Measurements from ENCODE around the gene IL34. TPM values are rescaled to one million over a fixed set of nuclear protein-coding genes. Genes with fewer than 3 reads are reported as not detected.
"Not testable (repeated sequence)": the region's sequence is repeated elsewhere in the genome, so short reads cannot be mapped to it uniquely, and the experiment has no call there.

IL34 gene
- total RNA-seq, 2 donors from 2014 or later, result 2.9 to 16.6 TPM

DNA sequence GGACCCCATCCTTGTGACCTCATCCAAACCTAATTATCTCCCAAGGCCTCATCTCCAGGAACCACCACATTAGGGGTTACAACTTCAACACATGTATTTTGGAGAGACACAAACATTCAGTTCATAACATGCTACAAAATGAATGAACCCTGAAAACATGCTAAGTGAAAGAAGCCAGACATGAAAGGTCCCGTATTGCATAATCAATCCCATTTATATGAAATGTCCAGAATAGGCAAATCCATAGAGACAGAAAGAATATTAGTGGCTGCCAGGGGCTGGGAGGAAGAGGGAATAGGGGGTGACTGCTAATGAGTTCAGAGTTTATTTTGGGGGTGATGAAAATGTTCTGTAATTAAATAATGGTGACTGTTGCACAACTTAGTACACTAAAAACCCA lies 3.7 kb upstream of the IL34 start:
- H3K4me1 ChIP-seq (replicated peaks), result no peaks in the 10 kb centered on the region
- TF ChIP-seq, protein P1, sequence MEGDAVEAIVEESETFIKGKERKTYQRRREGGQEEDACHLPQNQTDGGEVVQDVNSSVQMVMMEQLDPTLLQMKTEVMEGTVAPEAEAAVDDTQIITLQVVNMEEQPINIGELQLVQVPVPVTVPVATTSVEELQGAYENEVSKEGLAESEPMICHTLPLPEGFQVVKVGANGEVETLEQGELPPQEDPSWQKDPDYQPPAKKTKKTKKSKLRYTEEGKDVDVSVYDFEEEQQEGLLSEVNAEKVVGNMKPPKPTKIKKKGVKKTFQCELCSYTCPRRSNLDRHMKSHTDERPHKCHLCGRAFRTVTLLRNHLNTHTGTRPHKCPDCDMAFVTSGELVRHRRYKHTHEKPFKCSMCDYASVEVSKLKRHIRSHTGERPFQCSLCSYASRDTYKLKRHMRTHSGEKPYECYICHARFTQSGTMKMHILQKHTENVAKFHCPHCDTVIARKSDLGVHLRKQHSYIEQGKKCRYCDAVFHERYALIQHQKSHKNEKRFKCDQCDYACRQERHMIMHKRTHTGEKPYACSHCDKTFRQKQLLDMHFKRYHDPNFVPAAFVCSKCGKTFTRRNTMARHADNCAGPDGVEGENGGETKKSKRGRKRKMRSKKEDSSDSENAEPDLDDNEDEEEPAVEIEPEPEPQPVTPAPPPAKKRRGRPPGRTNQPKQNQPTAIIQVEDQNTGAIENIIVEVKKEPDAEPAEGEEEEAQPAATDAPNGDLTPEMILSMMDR (IDR thresholded peaks at IDR 0.05), result no peak
- TF ChIP-seq POLR2AphosphoS5 (IDR thresholded peaks at IDR 0.05) (no peak), POLR2A (IDR thresholded peaks at IDR 0.05) (no peak)
- intact Hi-C loops (cut with DNase I), result no loop called here

DNA sequence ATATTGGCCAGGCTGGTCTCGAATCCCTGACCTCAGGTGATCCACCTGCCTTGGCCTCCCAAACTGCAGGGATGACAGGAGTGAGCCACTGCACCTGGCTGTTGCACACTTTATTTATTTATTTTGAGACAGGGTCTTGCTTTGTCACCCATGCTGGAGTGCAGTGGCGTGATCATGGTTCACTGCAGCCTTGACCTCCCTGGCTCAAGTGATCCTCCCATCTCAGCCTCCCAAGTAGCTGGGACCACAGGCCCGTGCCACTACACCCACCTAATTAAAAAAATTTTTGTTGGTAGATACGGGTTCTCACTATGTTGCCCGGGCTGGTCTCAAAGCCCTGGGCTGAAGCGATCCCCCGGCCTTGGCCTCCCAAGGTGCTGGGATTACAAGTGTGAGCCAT lies 3.1 kb upstream of the IL34 start:
- H3K36me3 ChIP-seq; intact Hi-C loops (cut with DNase I); H3K4me1 ChIP-seq (replicated peaks); H3K9me3 ChIP-seq; H3K27ac ChIP-seq; H3K4me3 ChIP-seq; H3K27me3 ChIP-seq (replicated peaks; ENCODE audit: insufficient read depth); DNase-seq (ENCODE audit: low spot score): not testable (repeated sequence)
- 91% methylated on average over 7 of the region's 7 CpGs for WGBS

More for the DNA sequence above, 3.7 kb upstream of the IL34 start:
- no peak overlapping the region for H3K27ac ChIP-seq
- DNase-seq (ENCODE audit: low spot score), result no peak
- H3K27me3 ChIP-seq (replicated peaks; ENCODE audit: insufficient read depth), result no peaks in the 10 kb centered on the region
- H3K9me3 ChIP-seq, result no peaks in the 10 kb centered on the region
- no peaks in the 10 kb centered on the region for H3K36me3 ChIP-seq
- 89% methylated on average over 1 of the region's 1 CpG for WGBS
- no peak overlapping the region for H3K4me3 ChIP-seq

DNA sequence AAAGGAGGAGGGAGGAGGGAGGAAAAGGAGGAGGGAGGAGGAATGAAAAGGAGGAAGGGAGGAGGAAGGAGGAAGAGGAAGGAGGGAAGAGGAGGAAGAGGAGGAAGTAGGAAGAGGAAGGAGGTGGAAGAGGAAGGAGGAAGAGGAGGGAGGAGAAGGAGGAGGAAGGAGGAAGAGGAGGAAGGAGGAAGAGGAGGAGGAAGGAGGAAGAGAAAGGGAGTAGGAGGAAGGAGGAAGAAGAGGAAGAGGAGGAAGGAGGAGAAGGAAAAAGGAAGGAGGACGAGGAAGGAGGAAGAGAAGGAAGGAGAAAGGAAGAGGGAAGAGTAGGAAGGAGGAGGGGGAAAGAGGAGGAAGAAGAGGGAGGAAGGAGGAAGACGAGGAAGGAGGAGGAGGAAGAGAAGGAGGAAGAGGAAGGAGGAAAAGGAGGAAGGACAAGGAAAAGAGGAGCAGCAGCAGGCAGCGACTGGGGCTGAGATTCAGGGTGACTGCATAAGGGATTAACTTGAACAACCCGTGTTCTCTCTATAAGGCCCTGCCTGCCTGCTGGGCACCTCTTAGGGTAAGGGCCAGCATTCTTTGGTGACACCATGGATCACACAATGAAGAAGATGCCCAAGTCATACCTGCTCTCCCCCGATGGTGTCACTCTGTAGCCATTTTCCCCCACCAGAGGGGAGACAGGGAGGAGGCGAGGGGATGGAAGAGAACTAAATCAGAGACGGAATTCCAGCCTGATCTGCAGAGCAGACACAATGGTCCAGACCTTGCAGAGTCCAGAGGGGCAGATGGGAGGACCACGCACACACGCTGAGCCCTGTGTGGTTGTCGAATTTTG lies 1.4 kb upstream of the IL34 start:
- Histone ChIP-seq H3K27me3 (replicated peaks; ENCODE audit: insufficient read depth) (no peaks in the 10 kb centered on the region), H3K9me3 (no peaks in the 10 kb centered on the region), H3K4me3 (no peak overlapping the region), H3K36me3 (no peaks in the 10 kb centered on the region), H3K27ac (no peak overlapping the region), H3K4me1 (replicated peaks) (no peaks in the 10 kb centered on the region)
- TF ChIP-seq POLR2AphosphoS5 (IDR thresholded peaks at IDR 0.05) (no peak), POLR2A (IDR thresholded peaks at IDR 0.05) (no peak)
- TF ChIP-seq, protein P1 (IDR thresholded peaks at IDR 0.05), result no peak
- intact Hi-C loops (cut with DNase I), result no loop called here
- WGBS, result 88% methylated on average over 10 of the region's 10 CpGs
- no peak for DNase-seq (ENCODE audit: low spot score)

DNA sequence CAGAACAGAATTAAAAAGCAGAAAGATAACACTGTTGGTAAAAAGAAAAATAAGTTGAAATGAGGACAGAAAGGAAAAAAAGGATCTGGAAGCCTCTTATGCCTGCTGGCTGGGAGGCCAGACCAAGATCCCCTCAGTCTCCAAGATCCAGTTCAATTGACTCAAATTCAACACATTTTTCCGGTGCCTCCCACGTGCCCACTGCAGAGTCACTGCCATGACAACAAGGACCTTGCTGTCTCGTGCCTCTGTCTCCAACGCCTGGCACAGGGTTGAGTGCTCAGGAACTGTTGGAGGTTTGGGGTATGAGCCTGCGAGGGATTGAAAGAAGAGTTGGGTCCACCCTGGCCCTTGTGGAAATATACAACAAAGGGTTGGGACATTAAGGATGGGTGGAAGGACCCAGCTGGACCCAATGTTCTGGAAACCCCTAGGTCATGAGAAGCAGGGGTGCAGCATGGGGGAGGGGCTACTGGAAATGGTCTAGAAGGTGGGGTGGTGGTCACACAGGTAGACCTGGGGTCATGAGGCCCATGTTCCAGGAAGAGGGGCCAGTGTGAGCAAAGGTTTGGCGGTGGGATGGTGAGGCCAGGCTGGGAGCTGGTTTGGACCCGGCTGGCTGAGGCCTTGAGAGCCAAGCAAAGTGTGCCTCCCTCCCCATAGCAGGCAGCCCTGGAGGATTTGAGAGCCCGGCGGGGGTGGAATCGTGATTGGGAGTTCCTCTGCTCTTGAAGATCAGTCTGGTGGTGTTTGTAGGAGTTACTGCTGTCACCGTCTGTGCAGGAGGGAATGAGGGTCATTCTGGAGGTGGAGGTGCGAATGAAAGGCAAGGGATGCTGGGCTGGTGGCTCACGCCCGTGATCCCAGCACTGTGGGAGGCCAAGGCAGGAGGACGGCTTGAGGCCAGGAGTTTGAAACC lies 1.3 kb downstream of the IL34 start:
- DNase-seq (ENCODE audit: low spot score), result no peak
- no peak overlapping the region for H3K4me3 ChIP-seq
- intact Hi-C loops (cut with DNase I), result no loop called here
- H3K9me3 ChIP-seq, result no peaks in the 10 kb centered on the region
- no peaks in the 10 kb centered on the region for H3K27me3 ChIP-seq (replicated peaks; ENCODE audit: insufficient read depth)
- TF ChIP-seq POLR2A (IDR thresholded peaks at IDR 0.05) (no peak), POLR2AphosphoS5 (IDR thresholded peaks at IDR 0.05) (no peak)
- TF ChIP-seq, protein P1 (IDR thresholded peaks at IDR 0.05), result no peak
- H3K36me3 ChIP-seq, result no peaks in the 10 kb centered on the region
- 88% methylated on average over 15 of the region's 15 CpGs for WGBS
- H3K27ac ChIP-seq, result no peak overlapping the region
- no peaks in the 10 kb centered on the region for H3K4me1 ChIP-seq (replicated peaks)

DNA sequence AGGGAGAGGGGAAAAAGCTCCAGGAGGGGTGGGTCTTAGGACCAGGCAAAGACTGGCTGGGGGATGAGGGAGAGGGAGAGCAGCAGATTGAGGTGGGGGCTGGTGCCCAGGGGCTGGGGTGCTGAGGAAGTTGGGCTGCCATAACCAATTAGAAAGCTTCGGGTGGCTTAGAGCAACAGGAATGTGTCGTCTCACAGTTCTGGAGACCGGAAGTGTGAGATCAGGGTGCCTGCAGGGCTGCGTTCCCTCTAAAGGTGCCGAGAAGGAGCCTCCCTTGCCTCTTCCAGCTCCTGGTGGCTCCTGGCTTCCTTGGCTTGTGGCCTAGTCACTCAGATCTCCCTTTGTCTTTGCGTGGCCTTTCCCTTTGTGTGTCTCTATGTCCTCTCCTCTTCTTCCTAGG lies 2.2 kb downstream of the IL34 start:
- intact Hi-C loops (cut with DNase I), result no loop called here
- WGBS, result 86% methylated on average over 6 of the region's 6 CpGs
- TF ChIP-seq POLR2A (IDR thresholded peaks at IDR 0.05) (no peak), POLR2AphosphoS5 (IDR thresholded peaks at IDR 0.05) (no peak)
- TF ChIP-seq, protein P1 (IDR thresholded peaks at IDR 0.05), result no peak
- Histone ChIP-seq H3K27me3 (replicated peaks; ENCODE audit: insufficient read depth) (no peaks in the 10 kb centered on the region), H3K27ac (no peak overlapping the region), H3K4me1 (replicated peaks) (no peaks in the 10 kb centered on the region), H3K36me3 (no peaks in the 10 kb centered on the region), H3K4me3 (no peak overlapping the region), H3K9me3 (no peaks in the 10 kb centered on the region)
- no peak for DNase-seq (ENCODE audit: low spot score)

All from prostate gland (tissue), 2 donors.